GM12801 (cell line): ENCODE data around the gene SCP2.

Experiments
- CTCF ChIP-seq: IDR thresholded peaks from one replicate; pipeline ENCODE4 v1.5.1; 2011; ENCODE audit warnings: control low read depth; ENCODE audit not compliant: insufficient read length; ENCODE audit errors: extremely low read depth

SCP2 gene

GRCh38 chr1:52929019-52929418 is 1.9 kb downstream of the SCP2 start:
- TF ChIP-seq CTCF, result no peak

- TF ChIP-seq CTCF, result no peak
Observed at GRCh38 chr1:52937433-52938182, 10.5 kb downstream of the SCP2 start.

GRCh38 chr1:52938183-52938451 is 11.0 kb downstream of the SCP2 start:
- TF ChIP-seq CTCF, result no peak

GRCh38 chr1:52943876-52944416 is 16.9 kb downstream of the SCP2 start:
- TF ChIP-seq CTCF, result no peak

- TF ChIP-seq CTCF, result no peak
Observed at GRCh38 chr1:52944566-52944965, 17.5 kb downstream of the SCP2 start.

- no peak for TF ChIP-seq CTCF
Observed at GRCh38 chr1:52947490-52947889, 20.4 kb downstream of the SCP2 start.

- TF ChIP-seq CTCF, result no peak
Observed at GRCh38 chr1:52952112-52952511, 25.0 kb downstream of the SCP2 start.
